ENCODE measurements around the gene CTNND2. TPM values are rescaled to one million over a fixed set of nuclear protein-coding genes. Genes with fewer than 3 reads are reported as not detected.

CTNND2 gene
- total RNA-seq, 1 experiment from 2014 or later = not detected

DNA sequence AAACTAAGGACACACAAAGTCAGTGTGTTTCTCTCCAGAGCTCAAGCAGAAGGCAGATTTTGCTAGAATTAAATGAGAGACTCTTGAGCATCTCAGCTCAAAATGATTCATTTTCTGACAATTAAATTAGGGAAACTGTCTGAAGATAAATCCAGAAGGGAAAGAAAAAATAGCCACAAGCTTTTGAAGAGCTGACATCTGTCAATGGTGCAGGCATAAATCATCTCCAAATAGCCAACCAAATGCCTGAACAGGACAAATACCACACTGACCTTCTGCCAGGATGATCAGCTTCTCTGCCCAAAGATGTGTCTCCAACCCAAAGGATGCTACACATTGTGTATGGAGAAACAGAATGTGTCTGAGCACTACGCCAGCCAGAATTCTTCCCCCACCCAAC, 199.3 kb downstream of the CTNND2 start:
- TF ChIP-seq, protein P1, sequence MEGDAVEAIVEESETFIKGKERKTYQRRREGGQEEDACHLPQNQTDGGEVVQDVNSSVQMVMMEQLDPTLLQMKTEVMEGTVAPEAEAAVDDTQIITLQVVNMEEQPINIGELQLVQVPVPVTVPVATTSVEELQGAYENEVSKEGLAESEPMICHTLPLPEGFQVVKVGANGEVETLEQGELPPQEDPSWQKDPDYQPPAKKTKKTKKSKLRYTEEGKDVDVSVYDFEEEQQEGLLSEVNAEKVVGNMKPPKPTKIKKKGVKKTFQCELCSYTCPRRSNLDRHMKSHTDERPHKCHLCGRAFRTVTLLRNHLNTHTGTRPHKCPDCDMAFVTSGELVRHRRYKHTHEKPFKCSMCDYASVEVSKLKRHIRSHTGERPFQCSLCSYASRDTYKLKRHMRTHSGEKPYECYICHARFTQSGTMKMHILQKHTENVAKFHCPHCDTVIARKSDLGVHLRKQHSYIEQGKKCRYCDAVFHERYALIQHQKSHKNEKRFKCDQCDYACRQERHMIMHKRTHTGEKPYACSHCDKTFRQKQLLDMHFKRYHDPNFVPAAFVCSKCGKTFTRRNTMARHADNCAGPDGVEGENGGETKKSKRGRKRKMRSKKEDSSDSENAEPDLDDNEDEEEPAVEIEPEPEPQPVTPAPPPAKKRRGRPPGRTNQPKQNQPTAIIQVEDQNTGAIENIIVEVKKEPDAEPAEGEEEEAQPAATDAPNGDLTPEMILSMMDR (IDR thresholded peaks at IDR 0.05; ENCODE audit: unreplicated experiment) = no peak
- intact Hi-C loops (cut with micrococcal nuclease) = no loop called here
- BruUV-seq (replicated peaks) = no TSS peak
- H3K9me3 Mint-ChIP-seq (ENCODE audit: unreplicated experiment) = no peaks in the 10 kb centered on the region
- DNase-seq (ENCODE audit: unreplicated experiment) = no peak
- no peak overlapping the region for H3K4me3 Mint-ChIP-seq (ENCODE audit: unreplicated experiment)
- no peak overlapping the region for H3K27ac Mint-ChIP-seq (ENCODE audit: low read depth, unreplicated experiment)
- no peaks in the 10 kb centered on the region for H3K4me1 Mint-ChIP-seq (ENCODE audit: insufficient read depth, unreplicated experiment)
- POLR2A ChIA-PET = interaction anchor here (0.7 to 1.2 kb wide), 3 partner anchors 8 to 1001 kb away, joined by 3 to 4 read pairs (median 3); no protein-coding TSS in a partner anchor
- no peaks in the 10 kb centered on the region for H3K36me3 Mint-ChIP-seq (ENCODE audit: insufficient read depth, unreplicated experiment)
- peaks cover 27% of the 10 kb centered on the region for H3K27me3 Mint-ChIP-seq (ENCODE audit: insufficient read depth, unreplicated experiment)
- CTCF ChIA-PET = interaction anchor here (1.1 to 1.3 kb wide), 2 partner anchors 16 to 58 kb away, joined by 3 to 6 read pairs; no protein-coding TSS in a partner anchor

DNA sequence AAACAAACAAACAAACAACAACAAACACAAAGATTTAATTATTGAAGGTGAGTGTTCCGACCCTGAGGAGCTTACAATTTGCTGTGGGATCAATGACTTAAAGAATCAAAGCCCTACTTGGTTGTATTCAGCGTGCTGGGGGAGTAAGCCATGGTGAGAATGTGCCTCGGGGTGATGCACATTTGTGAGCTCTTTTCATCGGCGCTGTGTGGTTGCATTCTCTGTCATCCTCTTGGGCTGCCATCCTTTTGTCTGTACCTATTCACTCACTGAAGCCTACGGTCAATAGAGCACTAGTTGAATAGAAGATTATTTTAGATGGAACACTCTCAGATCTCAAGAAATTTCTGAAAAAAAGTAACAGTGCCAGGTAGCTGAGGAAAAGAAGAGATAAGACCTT, 203.9 kb downstream of the CTNND2 start:
- no peaks in the 10 kb centered on the region for H3K4me1 Mint-ChIP-seq (ENCODE audit: insufficient read depth, unreplicated experiment)
- no TSS peak for BruUV-seq (replicated peaks)
- H3K9me3 Mint-ChIP-seq (ENCODE audit: unreplicated experiment) = no peaks in the 10 kb centered on the region
- ChIA-PET POLR2A (no interaction called here), CTCF (interaction anchor here (0.6 kb wide), 1 partner anchor 103 kb away, joined by 4 read pairs; no protein-coding TSS in a partner anchor)
- no peak overlapping the region for H3K4me3 Mint-ChIP-seq (ENCODE audit: unreplicated experiment)
- H3K27me3 Mint-ChIP-seq (ENCODE audit: insufficient read depth, unreplicated experiment) = peaks cover 50% of the 10 kb centered on the region
- DNase-seq (ENCODE audit: unreplicated experiment) = no peak
- no peak overlapping the region for H3K27ac Mint-ChIP-seq (ENCODE audit: low read depth, unreplicated experiment)
- intact Hi-C loops (cut with micrococcal nuclease) = no loop called here
- TF ChIP-seq, protein P1 (IDR thresholded peaks at IDR 0.05; ENCODE audit: unreplicated experiment) = no peak
- H3K36me3 Mint-ChIP-seq (ENCODE audit: insufficient read depth, unreplicated experiment) = no peaks in the 10 kb centered on the region

DNA sequence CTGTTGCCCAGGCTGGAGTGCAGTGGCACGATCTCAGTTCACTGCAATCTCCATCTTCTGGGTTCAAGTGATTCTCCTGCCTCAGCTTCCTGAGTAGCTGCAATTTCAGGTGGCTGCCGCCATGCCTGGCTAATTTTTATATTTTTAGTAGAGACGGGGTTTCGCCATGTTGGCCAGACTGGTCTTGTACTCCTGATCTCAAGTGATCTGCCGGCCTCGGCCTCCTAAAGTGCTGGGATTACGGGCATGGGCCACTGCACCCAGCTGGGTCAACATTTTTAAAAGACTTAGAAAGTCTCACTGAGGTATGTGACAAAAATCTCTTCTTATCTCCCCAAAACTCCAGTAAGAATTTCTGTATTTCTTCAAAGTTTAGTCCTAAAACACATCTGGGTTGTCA, 211.6 kb downstream of the CTNND2 start:
- H3K9me3 Mint-ChIP-seq (ENCODE audit: unreplicated experiment) = no peaks in the 10 kb centered on the region
- intact Hi-C loops (cut with micrococcal nuclease) = no loop called here
- H3K36me3 Mint-ChIP-seq (ENCODE audit: insufficient read depth, unreplicated experiment) = no peaks in the 10 kb centered on the region
- no peak overlapping the region for H3K27ac Mint-ChIP-seq (ENCODE audit: low read depth, unreplicated experiment)
- no TSS peak for BruUV-seq (replicated peaks)
- ChIA-PET CTCF (interaction anchor here (1.9 kb wide), 1 partner anchor 27 kb away, joined by 8 read pairs; no protein-coding TSS in a partner anchor), POLR2A (interaction anchor here (0.7 kb wide), 1 partner anchor 1296 kb away, joined by 3 read pairs; no protein-coding TSS in a partner anchor)
- TF ChIP-seq, protein P1 (IDR thresholded peaks at IDR 0.05; ENCODE audit: unreplicated experiment) = no peak
- no peak overlapping the region for H3K4me3 Mint-ChIP-seq (ENCODE audit: unreplicated experiment)
- peaks cover 4% of the 10 kb centered on the region for H3K27me3 Mint-ChIP-seq (ENCODE audit: insufficient read depth, unreplicated experiment)
- no peaks in the 10 kb centered on the region for H3K4me1 Mint-ChIP-seq (ENCODE audit: insufficient read depth, unreplicated experiment)
- DNase-seq (ENCODE audit: unreplicated experiment) = no peak

DNA sequence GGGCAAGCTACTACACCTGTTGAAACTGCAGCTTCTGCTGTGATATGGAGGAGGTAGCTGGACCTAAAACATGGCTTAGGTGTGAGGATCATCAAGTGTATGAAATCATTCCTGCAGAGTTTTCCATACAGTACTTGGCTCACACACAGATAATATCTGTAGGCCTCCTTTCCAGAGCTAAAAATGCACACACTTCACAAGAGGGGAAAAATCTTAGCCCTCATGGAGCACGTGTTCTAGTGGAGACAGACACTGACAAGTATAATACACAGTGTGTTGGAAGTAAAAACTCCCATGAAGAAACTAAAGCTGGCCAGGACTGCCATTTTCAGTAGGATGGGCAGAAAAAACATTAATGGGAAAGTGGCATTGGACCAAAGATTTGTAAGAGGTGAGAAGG, 216.7 kb downstream of the CTNND2 start:
- BruUV-seq (replicated peaks) = no TSS peak
- DNase-seq (ENCODE audit: unreplicated experiment) = no peak
- CTCF ChIA-PET = interaction anchor here (0.6 kb wide), 1 partner anchor 11 kb away, joined by 3 read pairs; no protein-coding TSS in a partner anchor

More for the DNA sequence above, 216.7 kb downstream of the CTNND2 start:
- intact Hi-C loops (cut with micrococcal nuclease) = no loop called here
- Mint-ChIP-seq H3K36me3 (ENCODE audit: insufficient read depth, unreplicated experiment) (no peaks in the 10 kb centered on the region), H3K4me3 (ENCODE audit: unreplicated experiment) (no peak overlapping the region), H3K4me1 (ENCODE audit: insufficient read depth, unreplicated experiment) (no peaks in the 10 kb centered on the region), H3K27me3 (ENCODE audit: insufficient read depth, unreplicated experiment) (no peaks in the 10 kb centered on the region), H3K9me3 (ENCODE audit: unreplicated experiment) (no peaks in the 10 kb centered on the region), H3K27ac (ENCODE audit: low read depth, unreplicated experiment) (no peak overlapping the region)
- TF ChIP-seq, protein P1 (IDR thresholded peaks at IDR 0.05; ENCODE audit: unreplicated experiment) = no peak
- POLR2A ChIA-PET = interaction anchor here (0.6 kb wide), 1 partner anchor 107 kb away, joined by 3 read pairs; no protein-coding TSS in a partner anchor

All from MCF 10A (cell line).